Fibroblast of villous mesenchyme (primary cell): Measurements from ENCODE around the gene LRFN2. TPM values are rescaled to one million over a fixed set of nuclear protein-coding genes. Genes with fewer than 3 reads are reported as not detected.

Source experiments
- DNase-seq: peaks from one replicate; pipeline ENCODE4 v3.0.0-alpha.2; 2010; ENCODE audit warnings: low read depth
- H3K4me3 ChIP-seq: 2 replicates; pipeline ENCODE4 v1.5.1; 2011; ENCODE audit warnings: low read depth, mild to moderate bottlenecking, low read length
- total RNA-seq: library from RNA; depleted of rRNA; stranded (reverse); fragments of >200 nt; gene quantifications from 2 replicates; pipeline ENCODE4 v1.2.3, GENCODE V29; 2012
- TF ChIP-seq, protein P1 (sequence below): IDR thresholded peaks from 2 replicates; pipeline ENCODE4 v1.5.1; 2012; ENCODE audit warnings: low read depth, mild to moderate bottlenecking, low read length; ENCODE audit not compliant: insufficient read depth

Gene LRFN2
- total RNA-seq, 1 donor, result not detected

- TF ChIP-seq, protein P1, sequence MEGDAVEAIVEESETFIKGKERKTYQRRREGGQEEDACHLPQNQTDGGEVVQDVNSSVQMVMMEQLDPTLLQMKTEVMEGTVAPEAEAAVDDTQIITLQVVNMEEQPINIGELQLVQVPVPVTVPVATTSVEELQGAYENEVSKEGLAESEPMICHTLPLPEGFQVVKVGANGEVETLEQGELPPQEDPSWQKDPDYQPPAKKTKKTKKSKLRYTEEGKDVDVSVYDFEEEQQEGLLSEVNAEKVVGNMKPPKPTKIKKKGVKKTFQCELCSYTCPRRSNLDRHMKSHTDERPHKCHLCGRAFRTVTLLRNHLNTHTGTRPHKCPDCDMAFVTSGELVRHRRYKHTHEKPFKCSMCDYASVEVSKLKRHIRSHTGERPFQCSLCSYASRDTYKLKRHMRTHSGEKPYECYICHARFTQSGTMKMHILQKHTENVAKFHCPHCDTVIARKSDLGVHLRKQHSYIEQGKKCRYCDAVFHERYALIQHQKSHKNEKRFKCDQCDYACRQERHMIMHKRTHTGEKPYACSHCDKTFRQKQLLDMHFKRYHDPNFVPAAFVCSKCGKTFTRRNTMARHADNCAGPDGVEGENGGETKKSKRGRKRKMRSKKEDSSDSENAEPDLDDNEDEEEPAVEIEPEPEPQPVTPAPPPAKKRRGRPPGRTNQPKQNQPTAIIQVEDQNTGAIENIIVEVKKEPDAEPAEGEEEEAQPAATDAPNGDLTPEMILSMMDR, result no peak
- no peak overlapping the region for H3K4me3 ChIP-seq
- DNase-seq, result no peak
Observed at GRCh38 chr6:40399888-40400457, 187.2 kb downstream of the LRFN2 start.

GRCh38 chr6:40398810-40399477, 188.2 kb downstream of the LRFN2 start:
- no peak overlapping the region for H3K4me3 ChIP-seq
- TF ChIP-seq, protein P1, result no peak
- DNase-seq, result no peak

DNA sequence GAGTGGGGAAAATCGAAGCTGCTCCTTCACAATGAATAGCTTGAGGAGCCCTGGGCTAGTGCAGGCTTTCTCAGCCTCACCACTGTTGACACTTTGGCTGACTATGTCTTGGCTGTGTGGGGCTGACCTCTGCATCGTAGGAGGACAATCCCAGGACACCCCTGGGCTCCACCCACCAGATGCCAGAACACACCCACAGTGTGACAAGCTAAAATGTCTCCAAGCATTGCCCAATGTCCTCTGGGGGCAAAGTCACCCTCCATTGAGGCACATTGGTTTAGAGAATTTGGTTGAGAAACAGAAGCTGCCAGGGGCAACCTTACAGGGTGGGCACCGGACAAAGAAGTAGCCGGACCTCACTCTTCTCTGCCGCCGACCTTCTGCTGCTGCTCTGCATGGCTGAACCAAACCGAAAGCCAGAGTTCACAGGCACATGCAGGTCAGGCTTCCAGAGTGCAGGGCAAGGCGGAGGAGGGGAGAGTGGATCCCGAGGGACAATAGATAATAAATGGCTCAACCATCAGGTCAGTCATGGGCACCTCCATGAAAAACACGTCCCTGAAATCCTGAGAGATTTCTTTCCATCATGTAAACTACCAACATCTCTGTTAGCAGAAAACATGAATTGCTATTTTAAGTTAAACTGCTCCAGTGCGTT, 189.0 kb downstream of the LRFN2 start:
- TF ChIP-seq, protein P1, result no peak
- DNase-seq, result no peak
- H3K4me3 ChIP-seq, result no peak overlapping the region

GRCh38 chr6:40397287-40398033, 189.7 kb downstream of the LRFN2 start:
- H3K4me3 ChIP-seq, result no peak overlapping the region
- DNase-seq, result no peak
- TF ChIP-seq, protein P1, result no peak

DNA sequence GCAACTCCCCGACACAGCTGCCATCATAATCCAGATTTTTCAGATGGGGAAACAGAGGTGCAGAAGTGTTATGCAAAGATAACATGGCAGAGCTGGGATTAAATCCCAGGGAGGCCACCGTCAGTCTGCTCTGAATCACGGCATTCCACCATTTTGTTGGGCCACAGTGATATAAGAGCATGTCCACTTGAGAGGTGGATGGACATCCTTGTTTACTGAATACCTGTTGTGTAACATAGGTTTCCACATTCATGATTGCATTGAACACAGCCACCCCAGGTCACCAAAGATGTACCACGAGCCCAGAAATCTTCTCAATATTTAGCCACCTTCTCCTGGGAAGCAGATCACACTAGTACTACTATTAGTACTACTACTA, 191.5 kb downstream of the LRFN2 start:
- TF ChIP-seq, protein P1, result no peak
- no peak overlapping the region for H3K4me3 ChIP-seq
- DNase-seq, result no peak

DNA sequence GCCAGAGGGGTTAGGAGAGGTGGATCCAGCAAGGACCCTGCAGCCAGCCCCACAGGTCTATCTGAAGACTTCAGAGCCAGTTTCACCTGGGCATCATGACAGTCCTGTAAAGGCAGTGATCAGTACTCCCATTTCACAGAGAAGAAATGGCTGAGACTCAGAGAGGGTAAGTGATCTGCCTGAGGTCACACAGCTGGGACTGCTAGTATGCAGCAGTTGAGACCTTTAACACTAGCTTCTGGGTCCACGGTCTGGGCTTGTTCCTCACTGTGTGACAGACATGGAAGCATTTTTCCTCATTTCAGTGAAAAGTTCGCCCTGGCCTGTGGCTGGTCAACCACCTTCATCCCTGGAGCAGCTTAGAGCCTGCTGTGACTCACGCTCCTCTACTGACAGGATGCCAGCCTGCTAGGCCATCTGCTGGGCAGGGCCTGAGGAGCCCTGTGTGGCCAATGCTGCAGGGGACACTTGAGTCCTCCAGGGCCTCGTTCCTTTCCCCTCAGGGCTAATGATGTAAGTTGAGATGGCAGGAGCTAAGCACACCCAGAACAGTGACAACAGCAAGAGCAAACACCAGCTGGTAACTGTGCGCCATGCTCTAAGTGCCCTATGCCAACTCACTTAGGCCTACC, 192.0 kb downstream of the LRFN2 start:
- no peak overlapping the region for H3K4me3 ChIP-seq
- TF ChIP-seq, protein P1, result no peak
- no peak for DNase-seq
